ENCODE results near the gene MFSD11.
"Not testable (repeated sequence)": the region's sequence is repeated elsewhere in the genome, so short reads cannot be mapped to it uniquely, and the experiment has no call there.

MFSD11 gene

GRCh38 chr17:76727745-76728456 is 10.0 kb upstream of the MFSD11 start:
- no peak for DNase-seq

- DNase-seq, result not testable (repeated sequence)
These were observed 5.9 kb upstream of the MFSD11 start for GRCh38 chr17:76731800-76732733.

- DNase-seq, result no peak
These were observed 4.9 kb upstream of the MFSD11 start for GRCh38 chr17:76732734-76733617.

GRCh38 chr17:76733618-76733957 is 4.3 kb upstream of the MFSD11 start:
- DNase-seq, result no peak

- DNase-seq, result no peak
These were observed 3.7 kb upstream of the MFSD11 start for GRCh38 chr17:76734080-76734840.

GRCh38 chr17:76735006-76735405 is 2.9 kb upstream of the MFSD11 start:
- no peak for DNase-seq

- no peak for DNase-seq
These were observed 2.2 kb upstream of the MFSD11 start for GRCh38 chr17:76735586-76736348.

- DNase-seq, result peak; percentile 40
These were observed 1.4 kb upstream of the MFSD11 start for GRCh38 chr17:76736349-76737081.

- DNase-seq, result peak; percentile 98
These were observed 740 bp upstream of the MFSD11 start, which contains the start of gene SRSF2 for GRCh38 chr17:76737082-76737675. TSS of gene SRSF2 (minus strand) at chr17:76737331. CDS start at chr17:76737160, 171 bp downstream.

- no peak for DNase-seq
These were observed 540 bp downstream of the MFSD11 start for GRCh38 chr17:76738468-76738850.

- not testable (repeated sequence) for DNase-seq
These were observed 1.7 kb downstream of the MFSD11 start for GRCh38 chr17:76739568-76740115.

GRCh38 chr17:76740329-76741118 is 2.6 kb downstream of the MFSD11 start:
- no peak for DNase-seq

- no peak for DNase-seq
These were observed 5.0 kb downstream of the MFSD11 start for GRCh38 chr17:76742958-76743357.

- DNase-seq, result no peak
These were observed 6.8 kb downstream of the MFSD11 start for GRCh38 chr17:76744747-76745146.

- not testable (repeated sequence) for DNase-seq
These were observed 7.9 kb downstream of the MFSD11 start for GRCh38 chr17:76745785-76746184.

- DNase-seq, result no peak
These were observed 9.9 kb downstream of the MFSD11 start for GRCh38 chr17:76747716-76748363.

GRCh38 chr17:76748657-76749056 is 10.7 kb downstream of the MFSD11 start:
- no peak for DNase-seq

GRCh38 chr17:76751416-76751993 is 13.6 kb downstream of the MFSD11 start:
- DNase-seq, result no peak

All from effector CD8-positive, alpha-beta T cell (primary cell).